Heart right ventricle (tissue), 16 donors: Measurements from ENCODE around the gene SSTR4. TPM values are rescaled to one million over a fixed set of nuclear protein-coding genes. Genes with fewer than 3 reads are reported as not detected.
A peak's percentile ranks its signal among the peaks of the same experiment; 100 is the strongest.

Source experiments
- ATAC-seq, 8 donors: fragments of 200-7000 bp; cut with Tn5 transposase; one replicate each; pipeline ENCODE4 v1.9.1; 2020; ENCODE audit warnings: mild to moderate bottlenecking in 8 of 8, moderate library complexity in 8 of 8, moderate number of reproducible peaks in 1 of 8
- DNase-seq, 2 donors: peaks; one replicate each; pipeline ENCODE4 v3.0.0-alpha.2; 2020
- H3K27ac ChIP-seq, 10 donors: fragments of 200-600 bp; sonication (generic) in 2 of 10; one replicate each; pipeline versions ENCODE4 v1.5.0 to v1.8.0; 2020 to 2022; ENCODE audit warnings: mild to moderate bottlenecking in 3 of 10
- H3K27me3 ChIP-seq, 7 donors: fragments of 200-600 bp; one replicate each; pipeline ENCODE4 v1.8.0; 2021 to 2022; ENCODE audit warnings: mild to moderate bottlenecking in 2 of 7
- H3K36me3 ChIP-seq, 9 donors: fragments of 200-600 bp; sonication (generic) in 1 of 9; one replicate each; pipeline versions ENCODE4 v1.5.0 to v1.8.0; 2020 to 2022; ENCODE audit warnings: mild to moderate bottlenecking in 2 of 9
- H3K4me1 ChIP-seq, 9 donors: fragments of 200-600 bp; sonication (generic) in 1 of 9; one replicate each; pipeline versions ENCODE4 v1.5.0 to v1.8.0; 2020 to 2022; ENCODE audit warnings: mild to moderate bottlenecking in 4 of 9
- H3K4me3 ChIP-seq, 10 donors: fragments of 200-600 bp; sonication (generic) in 2 of 10; one replicate each; pipeline versions ENCODE4 v1.5.0 to v1.8.0; 2020 to 2022; ENCODE audit warnings: mild to moderate bottlenecking in 7 of 10, moderate library complexity in 2 of 10
- H3K9me3 ChIP-seq, 11 donors: fragments of 200-600 bp in 10 of 11; sonication (generic) in 2 of 11; one replicate each; pipeline versions ENCODE4 v1.5.0 to v1.8.0; 2013 to 2022; ENCODE audit warnings: mild to moderate bottlenecking in 2 of 11, control low read depth in 1 of 11, moderate library complexity in 1 of 11
- WGBS, 2 donors: extraction: QIAGEN DNeasy Blood & Tissue Kit; methylation state at CpG; one replicate each; pipeline ENCODE4 v1.1.7; 2013; ENCODE audit warnings: inconsistent platforms in 1 of 2; 5-methylcytosine and 5-hydroxymethylcytosine counted together
- intact Hi-C, 10 donors: fragments of 100-400 bp; cut with DNase I; formaldehyde crosslinking; loops; one replicate each; pipeline versions ENCODE4 v1.11.1 to v1.14.2; 2022
- polyA plus RNA-seq, 2 donors: library from polyadenylated mRNA; stranded (reverse); fragments of 200-250 nt; gene quantifications; one replicate each; pipeline ENCODE4 v1.2.3, GENCODE V29; 2013
- total RNA-seq, 10 donors: library from RNA; stranded (reverse); fragmentation: NEBNext Ultra II Directional in 3 of 10; extraction: Animal tissue kit (Norgen Biotek cat#: 25700) in 3 of 10; gene quantifications; one replicate each; pipeline versions ENCODE4 v1.2.1 to v1.2.4, GENCODE V29; 2021 to 2023
- TF ChIP-seq, protein P1 (sequence below), 9 donors: fragments of 200-600 bp; sonication (generic) in 2 of 9; IDR thresholded peaks; one replicate each; pipeline versions ENCODE4 v1.5.0 to v1.8.0; 2021 to 2022; ENCODE audit warnings: antibody characterized with exemption in 9 of 9, mild to moderate bottlenecking in 5 of 9, moderate library complexity in 1 of 9
- donor health status: Arrhythmogenic right ventricular cardiomyopathy.
- donor health status: ischemic (EF 13 %, LVEDD 7.1; RV severe dilation, severe dysfunction).
- donor health status: healthy with polysubstance abuse.
- donor health status: DM: no; HTN: yes; CAD: no.
- donor health status: DM: no; HTN: no; CAD: no.
- donor health status: ischemic (EF 25% LVEDD 6.9; RV normal size, moderate dysfunction).
- donor health status: ischemic (EF 25% LVEDD 5.7; RV mildly dilated, moderate dysfunction).
- donor health status: healthy.
- donor health status: DM: yes; HTN: yes; CAD: no.
- donor health status: Ischemic cardiomyopathy.
- donor health status: ischemic (EF 35%, LVEDD 5.7; RV mildly dilated, moderate dysfunction).
- donor health status: nonischemic (EF 11% LVEDD 7.7; RV severe dilation, severe dysfunction).
- donor health status: DM: yes; HTN: yes; CAD: no.
- donor health status: PGD.
- donor health status: ischemic (EF 29% LVEDD 5.4; RV normal size, mild dysfunction).
- donor health status: nonischemic (EF 23%, LVEDD 6.1; RV moderate dilation, normal function).

Gene SSTR4
- total and polyA plus RNA-seq, 12 donors = not detected

DNA sequence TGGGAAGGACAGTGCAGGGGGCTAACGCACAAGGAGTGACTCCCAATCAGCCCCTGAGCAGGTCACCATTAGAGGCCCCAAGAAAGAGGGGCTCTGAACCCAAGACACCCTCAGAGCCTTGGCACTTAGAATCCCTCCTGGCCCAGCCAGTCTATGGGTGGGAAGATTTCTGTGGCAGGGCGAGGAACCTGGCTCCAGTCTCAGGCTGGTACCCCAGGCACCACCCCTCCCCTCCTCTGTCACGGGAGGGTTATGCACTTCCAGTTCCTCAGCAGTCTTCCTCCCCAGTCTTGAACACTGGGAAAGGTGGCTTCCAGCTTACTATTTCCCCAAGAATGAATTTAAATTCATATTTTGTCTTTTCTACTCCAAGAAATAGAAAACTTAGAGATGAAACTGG, 27.6 kb upstream of the SSTR4 start:
- Histone ChIP-seq H3K36me3 (no peaks in the 10 kb centered on the region), H3K9me3 (no peaks in the 10 kb centered on the region), H3K4me1 (no peaks in the 10 kb centered on the region), H3K27me3 (no peaks in the 10 kb centered on the region), H3K27ac (no peak overlapping the region), H3K4me3 (no peak overlapping the region)
- no peak for DNase-seq
- no peak for ATAC-seq
- intact Hi-C loops = no loop called here
- TF ChIP-seq, protein P1, sequence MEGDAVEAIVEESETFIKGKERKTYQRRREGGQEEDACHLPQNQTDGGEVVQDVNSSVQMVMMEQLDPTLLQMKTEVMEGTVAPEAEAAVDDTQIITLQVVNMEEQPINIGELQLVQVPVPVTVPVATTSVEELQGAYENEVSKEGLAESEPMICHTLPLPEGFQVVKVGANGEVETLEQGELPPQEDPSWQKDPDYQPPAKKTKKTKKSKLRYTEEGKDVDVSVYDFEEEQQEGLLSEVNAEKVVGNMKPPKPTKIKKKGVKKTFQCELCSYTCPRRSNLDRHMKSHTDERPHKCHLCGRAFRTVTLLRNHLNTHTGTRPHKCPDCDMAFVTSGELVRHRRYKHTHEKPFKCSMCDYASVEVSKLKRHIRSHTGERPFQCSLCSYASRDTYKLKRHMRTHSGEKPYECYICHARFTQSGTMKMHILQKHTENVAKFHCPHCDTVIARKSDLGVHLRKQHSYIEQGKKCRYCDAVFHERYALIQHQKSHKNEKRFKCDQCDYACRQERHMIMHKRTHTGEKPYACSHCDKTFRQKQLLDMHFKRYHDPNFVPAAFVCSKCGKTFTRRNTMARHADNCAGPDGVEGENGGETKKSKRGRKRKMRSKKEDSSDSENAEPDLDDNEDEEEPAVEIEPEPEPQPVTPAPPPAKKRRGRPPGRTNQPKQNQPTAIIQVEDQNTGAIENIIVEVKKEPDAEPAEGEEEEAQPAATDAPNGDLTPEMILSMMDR (IDR thresholded peaks at IDR 0.05) = no peak
- 89 to 94% methylated on average over 3 of the region's 3 CpGs for WGBS, 2 donors

DNA sequence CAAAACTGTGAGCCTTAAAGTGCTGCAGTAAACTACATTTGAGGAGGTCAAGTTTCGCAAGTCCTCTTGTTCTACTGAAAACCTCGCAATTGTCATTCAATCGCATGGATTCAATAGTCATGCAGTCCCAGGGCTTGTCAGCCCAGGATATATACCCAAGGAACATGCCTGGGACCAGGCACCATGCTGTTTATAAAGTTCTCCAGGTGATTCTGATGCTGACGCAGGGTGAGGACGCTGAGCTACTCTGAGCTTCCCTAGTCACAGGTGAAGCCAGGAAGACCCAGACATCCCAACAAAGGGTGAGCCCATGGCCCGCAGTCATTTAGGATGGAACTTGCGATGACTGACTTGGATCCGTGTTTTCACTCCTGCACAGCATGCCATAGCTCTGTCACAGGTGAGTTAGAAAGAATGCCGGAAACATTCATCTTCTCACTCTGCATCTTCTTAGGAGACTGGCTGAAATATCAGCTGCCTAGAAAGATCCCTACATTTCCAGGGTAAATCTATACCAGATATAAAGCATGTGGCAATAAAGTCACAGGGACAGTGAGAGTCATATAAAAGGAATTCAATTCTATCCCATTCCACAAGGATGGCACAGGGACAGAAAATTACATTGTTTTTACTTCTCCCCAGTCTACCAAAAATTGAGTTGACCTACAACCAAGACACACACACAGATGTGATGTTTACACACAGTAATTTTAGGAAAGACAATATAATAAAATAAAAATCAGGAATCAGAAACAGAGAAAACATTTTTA, 27.0 kb upstream of the SSTR4 start:
- H3K9me3 ChIP-seq = no peaks in the 10 kb centered on the region
- H3K27ac ChIP-seq = no peak overlapping the region
- ATAC-seq = no peak
- intact Hi-C loops = no loop called here
- TF ChIP-seq, protein P1 (IDR thresholded peaks at IDR 0.05) = no peak
- no peaks in the 10 kb centered on the region for H3K27me3 ChIP-seq
- H3K4me1 ChIP-seq = peaks cover 0 to 5% (median 2%) of the 10 kb centered on the region in 9 donors
- 89 to 97% methylated on average over 9 of the region's 9 CpGs for WGBS, 2 donors
- no peak overlapping the region for H3K4me3 ChIP-seq
- DNase-seq = no peak
- H3K36me3 ChIP-seq = no peaks in the 10 kb centered on the region

DNA sequence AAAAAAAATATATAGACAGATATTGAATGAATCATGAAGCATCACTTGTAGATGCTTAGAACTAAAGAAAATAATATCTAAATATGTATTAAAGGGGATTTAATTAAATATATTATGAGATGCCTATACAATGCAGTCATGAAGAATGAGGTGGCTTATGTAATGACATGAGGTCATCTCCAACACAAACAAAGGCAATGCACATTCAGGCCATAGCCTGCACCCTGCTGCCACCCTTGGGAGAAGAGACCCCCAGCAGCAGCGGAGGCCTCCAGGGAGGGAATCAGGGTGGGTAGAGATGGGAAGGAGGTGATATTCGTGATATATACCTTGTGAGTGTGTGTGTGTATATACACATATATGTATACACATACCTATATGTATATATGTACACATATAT, 26.4 kb upstream of the SSTR4 start:
- no peak overlapping the region for H3K27ac ChIP-seq
- H3K27me3 ChIP-seq = no peaks in the 10 kb centered on the region
- TF ChIP-seq, protein P1 (IDR thresholded peaks at IDR 0.05) = no peak
- H3K9me3 ChIP-seq = no peaks in the 10 kb centered on the region
- 97 to 100% methylated on average over 2 of the region's 2 CpGs for WGBS, 2 donors
- peaks cover 0 to 11% (median 5%) of the 10 kb centered on the region in 9 donors for H3K4me1 ChIP-seq
- ATAC-seq (no peak), DNase-seq (no peak)
- no peaks in the 10 kb centered on the region for H3K36me3 ChIP-seq
- intact Hi-C loops = no loop called here
- no peak overlapping the region for H3K4me3 ChIP-seq

DNA sequence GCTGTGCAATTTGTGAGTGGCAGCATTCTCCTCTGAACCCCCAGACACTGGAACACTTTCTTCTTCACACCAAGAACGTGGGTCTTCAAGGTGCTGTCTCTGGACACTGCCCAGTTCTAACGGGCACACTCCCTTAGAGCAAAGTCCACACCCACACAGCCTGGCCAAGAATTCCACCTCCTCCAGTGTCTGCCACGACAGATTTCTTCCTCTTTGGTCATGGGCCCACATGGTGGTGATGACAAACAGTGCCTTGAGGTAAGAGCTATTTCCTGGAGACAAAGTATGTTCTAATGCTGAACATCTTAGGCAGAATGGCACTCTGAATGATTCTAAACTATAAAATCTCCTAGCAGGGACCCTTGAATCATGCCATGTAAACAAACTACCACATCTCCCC, 25.5 kb upstream of the SSTR4 start:
- H3K4me3 ChIP-seq = no peak overlapping the region
- H3K4me1 ChIP-seq = peaks cover 0 to 14% (median 5%) of the 10 kb centered on the region in 9 donors
- TF ChIP-seq, protein P1 (IDR thresholded peaks at IDR 0.05) = no peak
- WGBS, 2 donors = 42 to 46% methylated on average over 3 of the region's 3 CpGs
- no peak overlapping the region for H3K27ac ChIP-seq
- DNase-seq = no peak
- H3K9me3 ChIP-seq = peaks cover 0 to 4% (median 0%) of the 10 kb centered on the region in 11 donors
- H3K36me3 ChIP-seq = no peaks in the 10 kb centered on the region
- ATAC-seq = peak in 2 of 8 donors; percentile 42 to 51
- no peaks in the 10 kb centered on the region for H3K27me3 ChIP-seq
- intact Hi-C loops = no loop called here
